Measurements from ENCODE around the gene LRG1.
"Not testable (repeated sequence)": the region's sequence is repeated elsewhere in the genome, so short reads cannot be mapped to it uniquely, and the experiment has no call there.

The LRG1 gene

DNA sequence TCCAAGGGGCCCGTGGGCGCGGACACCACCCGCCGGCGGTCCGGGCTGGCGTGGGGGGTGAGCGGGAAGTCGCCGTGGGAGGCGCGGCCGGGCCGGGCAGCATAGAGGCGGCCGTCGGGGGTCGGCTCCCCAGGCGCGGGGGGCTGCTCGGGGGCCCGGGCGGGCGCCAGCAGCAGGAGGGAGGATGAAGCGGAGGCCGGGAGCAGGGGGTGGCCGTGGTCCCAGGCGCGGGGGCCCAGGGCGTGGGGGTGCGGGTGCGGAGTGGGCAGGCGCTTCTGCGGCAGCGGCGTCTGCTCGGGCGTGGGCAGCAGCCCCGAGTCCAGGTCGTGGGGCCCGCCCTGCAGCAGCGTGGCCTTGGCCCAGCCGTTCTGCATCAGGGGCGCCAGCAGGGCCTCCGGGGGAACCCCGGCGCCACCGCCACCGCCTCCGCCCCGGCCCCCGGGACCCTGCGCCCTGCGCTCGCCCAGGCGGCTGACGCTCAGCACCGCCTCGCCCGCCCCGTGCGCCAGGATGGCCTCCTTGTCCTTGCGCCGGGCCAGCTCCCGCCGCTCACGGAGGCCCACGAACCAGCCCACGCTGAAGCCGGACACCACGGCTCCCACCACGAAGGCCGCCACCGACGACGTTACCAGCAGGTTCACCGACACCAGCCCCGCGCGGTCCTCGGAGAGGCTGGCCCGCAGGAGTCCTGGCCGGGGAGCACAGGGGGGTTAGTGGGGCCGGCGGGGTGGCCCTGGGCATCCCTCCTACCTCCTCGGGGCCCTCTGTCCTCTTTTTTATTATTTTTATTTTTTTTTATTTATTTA lies 4.2 kb upstream of the LRG1 start:
- TF ChIP-seq, protein P1, sequence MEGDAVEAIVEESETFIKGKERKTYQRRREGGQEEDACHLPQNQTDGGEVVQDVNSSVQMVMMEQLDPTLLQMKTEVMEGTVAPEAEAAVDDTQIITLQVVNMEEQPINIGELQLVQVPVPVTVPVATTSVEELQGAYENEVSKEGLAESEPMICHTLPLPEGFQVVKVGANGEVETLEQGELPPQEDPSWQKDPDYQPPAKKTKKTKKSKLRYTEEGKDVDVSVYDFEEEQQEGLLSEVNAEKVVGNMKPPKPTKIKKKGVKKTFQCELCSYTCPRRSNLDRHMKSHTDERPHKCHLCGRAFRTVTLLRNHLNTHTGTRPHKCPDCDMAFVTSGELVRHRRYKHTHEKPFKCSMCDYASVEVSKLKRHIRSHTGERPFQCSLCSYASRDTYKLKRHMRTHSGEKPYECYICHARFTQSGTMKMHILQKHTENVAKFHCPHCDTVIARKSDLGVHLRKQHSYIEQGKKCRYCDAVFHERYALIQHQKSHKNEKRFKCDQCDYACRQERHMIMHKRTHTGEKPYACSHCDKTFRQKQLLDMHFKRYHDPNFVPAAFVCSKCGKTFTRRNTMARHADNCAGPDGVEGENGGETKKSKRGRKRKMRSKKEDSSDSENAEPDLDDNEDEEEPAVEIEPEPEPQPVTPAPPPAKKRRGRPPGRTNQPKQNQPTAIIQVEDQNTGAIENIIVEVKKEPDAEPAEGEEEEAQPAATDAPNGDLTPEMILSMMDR (IDR thresholded peaks at IDR 0.05) = no peak
- no peak for TF ChIP-seq ZFX (IDR thresholded peaks at IDR 0.05; ENCODE audit: borderline replicate concordance)
- no peak overlapping the region for H3K27ac ChIP-seq

DNA sequence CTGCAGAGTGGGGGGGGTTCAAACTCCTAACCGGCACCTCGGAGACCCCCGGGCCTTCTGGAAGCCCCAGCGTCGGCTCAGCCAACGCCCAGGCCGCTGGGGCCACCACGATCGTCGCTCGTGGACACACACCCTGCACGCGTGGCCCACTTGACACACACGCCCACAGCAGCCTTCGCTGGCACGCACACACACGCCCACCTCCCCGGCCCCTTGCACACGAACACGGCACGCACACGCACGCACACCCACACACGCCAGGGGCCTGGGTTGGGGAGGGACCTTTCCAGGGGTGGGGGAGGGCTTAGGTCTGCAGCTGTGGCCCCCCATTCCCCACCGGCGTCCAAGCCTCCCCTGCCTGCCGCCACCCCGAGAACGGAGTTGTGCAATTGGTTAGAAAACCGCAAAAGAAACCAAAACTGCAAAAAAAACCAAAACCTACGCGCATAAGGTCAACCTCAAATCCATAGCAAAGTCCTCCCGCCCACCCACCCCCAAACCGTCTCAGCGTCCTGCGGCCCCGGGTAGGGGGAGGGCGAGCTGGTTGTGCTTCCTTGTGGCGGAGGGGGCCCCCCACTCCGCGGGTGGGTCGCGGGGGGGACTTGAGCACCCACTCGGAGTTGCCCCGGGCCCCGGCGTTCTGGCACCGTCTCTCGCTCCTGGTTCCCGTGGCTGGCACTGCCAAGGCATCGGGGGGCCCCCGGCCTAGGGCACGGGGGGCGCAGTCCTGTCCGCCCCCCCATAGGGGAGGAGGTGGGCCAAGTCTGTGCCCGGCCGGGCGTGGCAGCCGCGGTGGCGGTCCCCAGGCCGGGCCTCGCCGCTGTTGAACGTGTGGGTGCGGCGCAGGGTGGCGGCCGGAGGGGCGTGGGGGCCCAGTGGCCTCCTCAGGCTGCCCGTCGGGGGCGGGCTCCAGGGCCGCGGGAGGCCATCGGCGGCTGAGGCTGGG lies 3.3 kb upstream of the LRG1 start:
- TF ChIP-seq, protein P1 (IDR thresholded peaks at IDR 0.05) = no peak
- TF ChIP-seq ZFX (IDR thresholded peaks at IDR 0.05; ENCODE audit: borderline replicate concordance) = no peak
- no peak overlapping the region for H3K27ac ChIP-seq

DNA sequence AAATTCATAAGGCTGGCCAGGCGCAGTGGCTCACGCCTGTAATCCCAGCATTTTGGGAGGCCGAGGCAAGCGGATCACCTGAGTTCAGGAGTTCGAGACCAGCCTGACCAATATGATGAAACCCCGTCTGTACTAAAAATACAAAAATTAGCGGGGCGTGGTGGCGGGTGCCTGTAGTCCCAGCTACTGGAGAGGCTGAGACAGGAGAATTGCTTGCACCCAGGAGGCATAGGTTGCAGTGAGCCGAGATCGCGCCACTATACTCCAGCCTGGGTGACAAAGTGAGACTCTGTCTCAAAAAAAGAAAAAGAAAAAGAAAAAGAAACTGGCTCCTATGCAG lies 1.9 kb upstream of the LRG1 start:
- not testable (repeated sequence) for H3K27ac ChIP-seq

DNA sequence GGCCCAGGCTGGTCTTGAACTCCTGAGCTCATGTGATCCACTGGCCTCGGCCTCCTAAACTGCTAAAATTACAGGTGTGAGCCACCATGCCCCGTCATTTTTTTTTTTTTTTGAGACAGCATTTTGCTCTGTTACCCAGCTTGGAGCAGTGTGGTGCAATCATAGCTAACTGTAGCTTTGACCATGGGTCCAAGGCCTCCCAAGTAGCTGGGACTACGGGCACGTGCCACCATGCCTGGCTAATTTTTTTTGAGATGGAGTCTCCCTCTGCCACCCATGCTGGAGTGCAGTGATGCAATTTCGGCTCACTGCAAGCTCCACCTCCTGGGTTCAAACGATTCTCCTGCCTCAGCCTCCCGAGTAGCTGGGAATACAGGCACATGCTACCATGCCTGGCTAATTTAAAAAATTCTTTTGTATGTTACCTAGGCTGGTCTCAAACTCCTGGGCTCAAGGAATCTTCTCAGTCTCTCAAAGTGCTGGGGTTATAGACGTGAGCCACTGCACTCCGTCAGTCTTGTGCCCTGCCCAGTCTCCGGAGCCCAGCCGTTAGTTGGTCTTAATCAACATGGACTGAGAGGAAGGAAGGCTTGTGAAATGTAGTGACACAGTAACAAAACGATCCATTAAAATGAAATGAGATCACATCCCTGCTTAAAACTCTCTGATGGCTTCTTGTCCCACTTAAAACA lies 1.4 kb upstream of the LRG1 start:
- H3K27ac ChIP-seq = no peak overlapping the region
- TF ChIP-seq, protein P1 (IDR thresholded peaks at IDR 0.05) = no peak
- no peak for TF ChIP-seq ZFX (IDR thresholded peaks at IDR 0.05; ENCODE audit: borderline replicate concordance)

DNA sequence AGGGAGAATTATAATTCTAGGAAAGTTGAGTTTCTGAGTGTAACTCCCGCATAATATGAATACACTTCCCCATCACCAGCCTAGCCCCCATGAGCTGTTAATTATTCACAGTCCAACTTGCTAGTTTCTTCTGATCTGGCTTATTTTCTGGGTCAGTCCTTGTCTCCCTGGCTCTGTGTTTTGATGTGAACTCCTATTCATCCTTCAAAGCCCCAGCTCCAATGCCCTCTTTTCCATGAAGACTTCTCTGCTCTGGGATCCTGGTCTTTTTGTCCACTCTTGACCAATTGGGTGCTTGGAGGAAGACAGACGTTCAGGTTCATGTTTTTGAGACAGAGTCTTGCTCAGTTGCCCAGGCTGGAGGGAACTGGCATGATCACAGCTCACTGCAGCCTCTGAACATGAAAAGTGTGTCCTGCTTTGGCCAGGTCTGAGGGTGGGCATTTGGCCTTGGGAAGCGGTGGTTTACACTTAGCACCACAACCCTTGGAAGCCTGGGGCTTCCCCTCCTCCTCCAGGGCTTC lies 605 bp downstream of the LRG1 start:
- TF ChIP-seq ZFX (IDR thresholded peaks at IDR 0.05; ENCODE audit: borderline replicate concordance) = no peak
- TF ChIP-seq, protein P1 (IDR thresholded peaks at IDR 0.05) = no peak
- H3K27ac ChIP-seq = no peak overlapping the region

DNA sequence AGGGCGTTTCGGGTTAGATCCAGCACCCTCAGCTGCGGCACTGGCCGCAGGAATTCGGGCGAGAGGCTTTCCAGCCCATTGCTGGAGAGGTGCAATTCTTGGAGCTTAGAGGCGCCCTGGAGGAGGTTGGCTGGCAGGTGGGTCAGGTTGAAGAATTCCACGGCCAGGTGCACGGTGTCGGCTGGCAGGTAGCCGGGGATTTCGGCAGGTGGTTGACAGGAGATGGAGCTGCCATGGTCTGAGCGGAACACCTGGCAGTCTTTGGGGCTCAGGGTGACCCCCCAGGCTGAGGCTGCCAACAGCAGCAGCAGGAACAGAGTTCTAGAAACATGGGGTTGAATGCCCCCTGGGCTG lies 1.3 kb downstream of the LRG1 start:
- no peak for TF ChIP-seq ZFX (IDR thresholded peaks at IDR 0.05; ENCODE audit: borderline replicate concordance)
- TF ChIP-seq, protein P1 (IDR thresholded peaks at IDR 0.05) = no peak
- H3K27ac ChIP-seq = no peak overlapping the region

DNA sequence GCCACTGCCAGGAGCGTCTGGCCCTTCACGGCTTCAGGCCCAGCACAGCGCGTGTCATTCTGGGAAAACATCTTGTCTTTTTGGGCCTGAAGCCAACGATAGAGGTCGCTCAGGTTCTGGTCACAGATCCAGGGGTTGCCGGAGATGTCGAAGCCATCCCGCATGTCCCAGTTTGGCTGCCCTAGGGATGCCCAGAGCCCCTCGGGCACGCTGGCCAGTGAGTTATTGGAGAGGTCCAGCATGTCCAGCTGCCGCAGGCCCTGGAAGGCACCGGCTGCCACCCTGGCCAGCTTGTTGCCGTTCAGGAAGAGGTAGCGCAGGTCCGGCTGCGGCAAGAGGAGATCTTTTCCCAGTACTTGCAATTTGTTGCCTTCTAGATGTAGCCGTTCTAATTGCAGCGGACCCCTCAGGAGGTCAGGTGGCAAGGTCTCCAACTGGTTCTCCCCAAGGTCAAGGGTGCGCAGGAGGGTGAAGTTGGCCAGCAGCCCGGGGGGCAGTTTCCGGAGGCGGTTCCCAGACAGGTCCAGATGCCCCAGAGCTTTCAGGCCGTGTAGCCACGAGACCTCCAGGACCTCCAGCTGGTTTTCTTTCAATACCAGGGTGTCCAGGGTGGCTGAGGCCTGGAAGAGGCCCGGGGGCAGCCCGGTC lies 1.8 kb downstream of the LRG1 start:
- TF ChIP-seq, protein P1 (IDR thresholded peaks at IDR 0.05) = no peak
- no peak for TF ChIP-seq ZFX (IDR thresholded peaks at IDR 0.05; ENCODE audit: borderline replicate concordance)
- H3K27ac ChIP-seq = no peak overlapping the region
